ENCODE data around the gene CPEB1. TPM values are rescaled to one million over a fixed set of nuclear protein-coding genes. Genes with fewer than 3 reads are reported as not detected.

The CPEB1 gene
- total RNA-seq, 1 donor from 2014 or later, result 2.7 TPM

DNA sequence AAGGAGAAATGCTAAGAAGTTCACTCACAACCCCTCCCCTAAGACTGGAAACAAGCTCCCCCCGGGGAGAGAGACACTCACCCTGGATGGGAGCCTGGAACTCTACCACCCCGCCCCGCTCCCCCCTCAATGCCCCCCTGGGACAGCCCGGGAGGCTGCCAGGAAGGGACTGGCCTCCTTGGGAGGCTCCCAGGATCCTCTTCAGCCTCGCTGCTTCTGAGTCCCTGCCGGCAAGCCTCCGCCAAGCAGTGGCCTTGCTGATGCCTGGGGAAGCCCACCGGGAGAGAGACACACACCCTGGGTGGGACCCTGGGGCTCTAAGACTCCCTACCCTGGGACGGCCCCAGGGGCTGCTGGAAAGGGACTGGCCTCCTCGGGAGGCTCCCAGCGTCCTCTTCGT lies 33.4 kb downstream of the CPEB1 start:
- Mint-ChIP-seq H3K4me3 (ENCODE audit: unreplicated experiment) (no peak overlapping the region), H3K9me3 (ENCODE audit: low read depth) (no peaks in the 10 kb centered on the region), H3K27ac (ENCODE audit: unreplicated experiment) (no peak overlapping the region)

DNA sequence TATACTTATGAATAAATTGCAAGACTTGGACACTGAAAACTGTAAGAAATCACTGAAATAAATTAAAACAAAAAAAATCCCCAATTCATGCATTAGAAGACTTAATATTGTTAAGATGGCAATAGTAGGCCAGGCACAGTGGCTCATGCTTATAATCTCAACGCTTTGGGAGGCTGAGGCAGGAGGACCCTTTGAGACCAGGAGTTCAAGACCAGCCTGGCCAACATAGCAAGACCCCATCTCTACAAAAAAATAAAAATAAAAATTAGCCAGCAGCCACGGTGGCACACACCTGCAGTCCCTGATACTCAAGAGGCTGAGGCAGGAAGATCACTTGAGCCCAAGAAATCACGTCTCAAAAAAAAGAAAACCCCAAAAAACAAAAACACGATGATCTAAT lies 35.8 kb downstream of the CPEB1 start:
- Mint-ChIP-seq H3K4me3 (ENCODE audit: unreplicated experiment) (no peak overlapping the region), H3K27ac (ENCODE audit: unreplicated experiment) (no peak overlapping the region), H3K4me1 (ENCODE audit: low read depth) (peaks cover 4% of the 10 kb centered on the region), H3K27me3 (ENCODE audit: low read depth) (peaks cover 14% of the 10 kb centered on the region), H3K9me3 (ENCODE audit: low read depth) (no peaks in the 10 kb centered on the region), H3K36me3 (ENCODE audit: low read depth) (no peaks in the 10 kb centered on the region)
- DNase-seq (ENCODE audit: low spot score), result no peak
- TF ChIP-seq, protein P1, sequence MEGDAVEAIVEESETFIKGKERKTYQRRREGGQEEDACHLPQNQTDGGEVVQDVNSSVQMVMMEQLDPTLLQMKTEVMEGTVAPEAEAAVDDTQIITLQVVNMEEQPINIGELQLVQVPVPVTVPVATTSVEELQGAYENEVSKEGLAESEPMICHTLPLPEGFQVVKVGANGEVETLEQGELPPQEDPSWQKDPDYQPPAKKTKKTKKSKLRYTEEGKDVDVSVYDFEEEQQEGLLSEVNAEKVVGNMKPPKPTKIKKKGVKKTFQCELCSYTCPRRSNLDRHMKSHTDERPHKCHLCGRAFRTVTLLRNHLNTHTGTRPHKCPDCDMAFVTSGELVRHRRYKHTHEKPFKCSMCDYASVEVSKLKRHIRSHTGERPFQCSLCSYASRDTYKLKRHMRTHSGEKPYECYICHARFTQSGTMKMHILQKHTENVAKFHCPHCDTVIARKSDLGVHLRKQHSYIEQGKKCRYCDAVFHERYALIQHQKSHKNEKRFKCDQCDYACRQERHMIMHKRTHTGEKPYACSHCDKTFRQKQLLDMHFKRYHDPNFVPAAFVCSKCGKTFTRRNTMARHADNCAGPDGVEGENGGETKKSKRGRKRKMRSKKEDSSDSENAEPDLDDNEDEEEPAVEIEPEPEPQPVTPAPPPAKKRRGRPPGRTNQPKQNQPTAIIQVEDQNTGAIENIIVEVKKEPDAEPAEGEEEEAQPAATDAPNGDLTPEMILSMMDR (IDR thresholded peaks at IDR 0.05), result no peak

More for the DNA sequence above, 33.4 kb downstream of the CPEB1 start:
- TF ChIP-seq, protein P1 (IDR thresholded peaks at IDR 0.05), result no peak
- DNase-seq (ENCODE audit: low spot score), result no peak
- H3K4me1 Mint-ChIP-seq (ENCODE audit: low read depth), result peaks cover 4% of the 10 kb centered on the region
- peaks cover 17% of the 10 kb centered on the region for H3K27me3 Mint-ChIP-seq (ENCODE audit: low read depth)
- no peaks in the 10 kb centered on the region for H3K36me3 Mint-ChIP-seq (ENCODE audit: low read depth)

DNA sequence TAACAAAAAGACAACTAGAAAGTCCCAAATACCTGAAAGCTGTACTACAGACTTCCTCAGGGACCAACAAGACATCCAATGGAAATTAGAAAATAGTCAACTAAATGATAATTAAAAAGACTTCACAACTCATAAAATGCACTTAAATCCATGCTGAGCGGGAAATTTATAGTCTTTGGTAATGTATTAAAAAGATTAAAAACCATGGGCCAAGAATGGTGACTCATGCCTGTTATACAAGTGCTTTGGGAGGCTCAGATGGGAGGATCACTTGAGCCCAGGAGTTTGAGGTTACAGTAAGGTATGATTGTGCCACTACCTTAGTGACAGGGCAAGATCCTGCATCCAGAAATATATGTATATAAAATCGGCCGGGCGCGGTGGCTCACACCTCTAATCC lies 45.0 kb downstream of the CPEB1 start:
- no peaks in the 10 kb centered on the region for H3K36me3 Mint-ChIP-seq (ENCODE audit: low read depth)
- no peaks in the 10 kb centered on the region for H3K9me3 Mint-ChIP-seq (ENCODE audit: low read depth)
- H3K27me3 Mint-ChIP-seq (ENCODE audit: low read depth), result peaks cover 40% of the 10 kb centered on the region
- H3K4me1 Mint-ChIP-seq (ENCODE audit: low read depth), result no peaks in the 10 kb centered on the region
- H3K4me3 Mint-ChIP-seq (ENCODE audit: unreplicated experiment), result no peak overlapping the region
- no peak for DNase-seq (ENCODE audit: low spot score)
- TF ChIP-seq, protein P1 (IDR thresholded peaks at IDR 0.05), result no peak
- no peak overlapping the region for H3K27ac Mint-ChIP-seq (ENCODE audit: unreplicated experiment)

DNA sequence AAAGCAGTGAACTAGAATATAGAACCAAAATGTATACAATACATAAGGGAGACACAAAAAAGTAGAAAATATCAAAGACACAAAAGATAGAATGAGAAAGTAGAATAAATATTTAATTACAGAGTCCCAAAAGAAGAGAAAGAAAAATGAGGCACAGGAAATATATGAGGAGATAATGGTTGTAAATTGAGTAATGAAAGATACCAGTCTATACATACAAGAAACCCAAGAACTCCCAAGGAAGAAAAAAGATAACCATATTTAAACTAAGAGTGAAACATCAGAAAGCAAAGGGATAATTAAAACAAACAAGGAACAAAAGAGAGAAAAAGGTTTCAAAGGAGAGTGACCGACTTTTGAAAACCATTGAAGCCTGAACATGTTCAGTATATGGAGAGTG lies 47.3 kb downstream of the CPEB1 start:
- H3K9me3 Mint-ChIP-seq (ENCODE audit: low read depth), result no peaks in the 10 kb centered on the region
- no peaks in the 10 kb centered on the region for H3K36me3 Mint-ChIP-seq (ENCODE audit: low read depth)
- H3K27me3 Mint-ChIP-seq (ENCODE audit: low read depth), result peaks cover 46% of the 10 kb centered on the region
- TF ChIP-seq, protein P1 (IDR thresholded peaks at IDR 0.05), result no peak
- no peak overlapping the region for H3K4me3 Mint-ChIP-seq (ENCODE audit: unreplicated experiment)
- H3K27ac Mint-ChIP-seq (ENCODE audit: unreplicated experiment), result no peak overlapping the region
- DNase-seq (ENCODE audit: low spot score), result no peak
- no peaks in the 10 kb centered on the region for H3K4me1 Mint-ChIP-seq (ENCODE audit: low read depth)

DNA sequence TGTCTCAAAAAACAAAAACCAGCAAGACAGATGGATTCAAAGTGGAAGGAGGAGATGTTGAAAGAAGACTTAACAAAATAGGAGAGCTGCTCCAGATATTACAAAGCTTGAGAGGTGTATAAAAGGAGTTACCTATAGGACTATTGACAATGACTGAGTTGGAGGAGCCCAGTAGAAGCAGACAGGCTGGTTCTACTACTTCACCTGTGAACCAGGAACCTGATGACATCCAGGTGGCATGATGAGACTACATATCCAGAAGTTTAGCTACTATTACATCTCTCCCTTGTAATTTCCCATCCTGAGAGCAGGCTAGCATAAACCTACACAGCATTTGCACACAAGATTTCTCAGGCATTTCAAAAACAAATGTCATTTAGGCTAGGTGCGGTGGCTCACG lies 49.3 kb downstream of the CPEB1 start:
- Mint-ChIP-seq H3K27me3 (ENCODE audit: low read depth) (peaks cover 42% of the 10 kb centered on the region), H3K27ac (ENCODE audit: unreplicated experiment) (no peak overlapping the region), H3K36me3 (ENCODE audit: low read depth) (peaks cover 2% of the 10 kb centered on the region), H3K4me3 (ENCODE audit: unreplicated experiment) (no peak overlapping the region), H3K9me3 (ENCODE audit: low read depth) (no peaks in the 10 kb centered on the region), H3K4me1 (ENCODE audit: low read depth) (no peaks in the 10 kb centered on the region)
- TF ChIP-seq, protein P1 (IDR thresholded peaks at IDR 0.05), result no peak
- no peak for DNase-seq (ENCODE audit: low spot score)

Data from chondrocyte (in vitro differentiated cells).